Measurements from ENCODE around the gene KCNG2. TPM values are rescaled to one million over a fixed set of nuclear protein-coding genes. Genes with fewer than 3 reads are reported as not detected.

Gene KCNG2
- total and polyA plus RNA-seq, 9 of the 15 experiments (the other 6 are each of a cell fraction or from before 2014, with no cell fraction given), result not detected

GRCh38 chr18:79795446-79795845 is 2.3 kb upstream of the KCNG2 start (continued):
- TF ChIP-seq JUND (IDR thresholded peaks at IDR 0.05; ENCODE audit: borderline replicate concordance, low read depth, low read length) (no peak), JUND (tag; IDR thresholded peaks at IDR 0.05; ENCODE audit: borderline replicate concordance, low read depth, low read length) (no peak), ZNF3 (CRISPR knock-in tag; IDR thresholded peaks at IDR 0.05) (no peak), EP300 (IDR thresholded peaks at IDR 0.05; ENCODE audit: low read length) (no peak), ZNF280B (CRISPR knock-in tag; IDR thresholded peaks at IDR 0.05) (no peak), PHTF2 (CRISPR knock-in tag; IDR thresholded peaks at IDR 0.05) (no peak), ZNF551 (CRISPR knock-in tag; IDR thresholded peaks at IDR 0.05) (no peak), C11orf30 (IDR thresholded peaks at IDR 0.05; ENCODE audit: low read depth) (no peak), ZNF239 (CRISPR knock-in tag; IDR thresholded peaks at IDR 0.05) (no peak), ZNF12 (CRISPR knock-in tag; IDR thresholded peaks at IDR 0.05) (no peak), ZNF696 (CRISPR knock-in tag; conservative IDR thresholded peaks at IDR 0.05) (no peak)

GRCh38 chr18:79796016-79796415 is 1.7 kb upstream of the KCNG2 start:
- no peak overlapping the region for H3K4me2 ChIP-seq (ENCODE audit: insufficient read depth, low read length)
- H3K9ac ChIP-seq (ENCODE audit: insufficient read depth in 1 of 2, low read depth in 2 of 2, low read length in 2 of 2), result no peak overlapping the region
- H3K27ac ChIP-seq (ENCODE audit: extremely low read depth, low read depth, low read length), result no peak overlapping the region
- in situ Hi-C loops (cut with MboI) (no loop called here), intact Hi-C loops (cut with micrococcal nuclease) (no loop called here)
- H3K36me3 ChIP-seq (ENCODE audit: control insufficient read depth, insufficient read depth, low read length), result no peaks in the 10 kb centered on the region
- BruUV-seq (replicated peaks), result no TSS peak
- no peak overlapping the region for H2AFZ ChIP-seq (ENCODE audit: low read depth, low read length)
- ChIA-PET CTCF (ENCODE audit: low intra/inter-chr PET ratio) (no interaction called here), POLR2A (no interaction called here)
- peaks cover 0 to 4% of the 10 kb centered on the region in 2 experiments; a peak in 3 of 5 replicates for H3K4me1 ChIP-seq (replicated peaks in 1 of 2; ENCODE audit: control insufficient read depth in 2 of 2, insufficient read depth in 2 of 2, low read length in 2 of 2)
- H4K20me1 ChIP-seq (replicated peaks; ENCODE audit: control insufficient read depth, insufficient read depth, low read length), result no peaks in the 10 kb centered on the region
- H3K9me3 ChIP-seq (replicated peaks; ENCODE audit: control insufficient read depth, insufficient read depth, low read depth, low read length), result no peaks in the 10 kb centered on the region
- no peak overlapping the region for H3K4me3 ChIP-seq
- TF ChIP-seq KLF1 (tag; IDR thresholded peaks at IDR 0.05) (no peak), PTBP1 (IDR thresholded peaks at IDR 0.05; ENCODE audit: low read depth, low read length) (no peak), GTF2F1 (IDR thresholded peaks at IDR 0.05; ENCODE audit: low read depth, low read length) (no peak), PCBP2 (IDR thresholded peaks at IDR 0.05; ENCODE audit: low read depth, low read length, poor library complexity, severe bottlenecking) (no peak), KDM1A (IDR thresholded peaks at IDR 0.05) (no peak), ZBTB7A (IDR thresholded peaks at IDR 0.05; ENCODE audit: borderline replicate concordance, control insufficient read depth, low read depth, low read length) (no peak), ILK (tag; IDR thresholded peaks at IDR 0.05; ENCODE audit: borderline replicate concordance, low read depth) (no peak), GATAD2A (IDR thresholded peaks at IDR 0.05) (no peak)
- no peaks in the 10 kb centered on the region for H3K79me2 ChIP-seq (ENCODE audit: control insufficient read depth, insufficient read depth, low read length)
- no peak for FAIRE-seq
- peaks cover 29 to 72% of the 10 kb centered on the region in 2 experiments; a peak in 4 of 5 replicates for H3K27me3 ChIP-seq (ENCODE audit: control insufficient read depth in 2 of 2, insufficient read depth in 2 of 2, low read length in 2 of 2)
- 0% methylated on average over 6 of the region's 7 CpGs for WGBS (ENCODE audit: insufficient coverage, low coverage, missing lambda C conversion rate)
- H3K9me1 ChIP-seq (ENCODE audit: control insufficient read depth, insufficient read depth, low read length), result no peaks in the 10 kb centered on the region
- DNase-seq (ENCODE audit: extremely low read depth in 1 of 4, low spot score in 3 of 4), result no peak
- ATAC-seq, result no peak

Measured in K562 (cell line).